Mucosa of descending colon (tissue), 3 donors: ENCODE results near the gene PDS5A. TPM values are rescaled to one million over a fixed set of nuclear protein-coding genes. Genes with fewer than 3 reads are reported as not detected.

ENCODE experiments used
- total RNA-seq, 3 donors: library from RNA; stranded (reverse); fragmentation: NEBNext Ultra II Directional in 2 of 3; extraction: Animal tissue kit (Norgen Biotek cat#: 25700) in 2 of 3; gene quantifications; one replicate each; pipeline versions ENCODE4 v1.2.1 to v1.2.4, GENCODE V29; 2021 to 2023
- donor health status: DM: no; HTN: no; CAD: no; lungs with moderate emphysema.
- donor health status: DM: no; HTN: no; CAD: no.
- donor health status: DM: no; HTN: yes; CAD: no.

Gene PDS5A
- total RNA-seq, 3 donors from 2014 or later: 53.4 to 68.3 (median 64.7) TPM

Other genes with a start within 250 kb of the PDS5A start
- 10 to 100 TPM in 1 of 3 donors, 1 to 10 TPM in 2; 6.7 to 11.5 (median 7.2) TPM for gene N4BP2, start 78.9 kb upstream of the PDS5A start, total RNA-seq
- 1 to 10 TPM; 1.9 to 5.8 (median 2.8) TPM for gene RHOH, start 219.1 kb upstream of the PDS5A start, total RNA-seq